ENCODE results near the gene MCM8.

The MCM8 gene

DNA sequence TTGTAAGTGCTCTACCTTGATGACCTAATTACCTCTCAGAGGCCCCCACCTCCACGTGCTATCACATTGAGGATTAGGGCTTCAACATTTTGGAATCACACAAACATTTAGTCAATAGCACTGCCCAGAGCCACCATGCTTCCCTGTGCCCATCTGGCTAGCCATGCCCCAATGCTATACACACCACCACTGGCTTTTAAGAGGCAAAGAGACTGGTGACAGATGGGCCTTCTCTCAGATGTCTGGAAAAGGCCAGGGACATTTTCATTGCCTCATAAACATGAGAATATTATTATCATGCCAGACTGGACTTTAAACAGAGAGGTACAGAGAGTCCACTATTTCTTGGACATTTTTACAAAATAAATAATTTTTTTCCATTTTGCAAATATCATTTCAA, 29.9 kb upstream of the MCM8 start:
- FAIRE-seq (no peak), DNase-seq (ENCODE audit: insufficient read length, low spot score) (no peak)
- TF ChIP-seq SPI1 (IDR thresholded peaks at IDR 0.05; ENCODE audit: low read depth, low read length), result no peak
- no peak for TF ChIP-seq POLR2AphosphoS5 (IDR thresholded peaks at IDR 0.05; ENCODE audit: low read depth, low read length)

DNA sequence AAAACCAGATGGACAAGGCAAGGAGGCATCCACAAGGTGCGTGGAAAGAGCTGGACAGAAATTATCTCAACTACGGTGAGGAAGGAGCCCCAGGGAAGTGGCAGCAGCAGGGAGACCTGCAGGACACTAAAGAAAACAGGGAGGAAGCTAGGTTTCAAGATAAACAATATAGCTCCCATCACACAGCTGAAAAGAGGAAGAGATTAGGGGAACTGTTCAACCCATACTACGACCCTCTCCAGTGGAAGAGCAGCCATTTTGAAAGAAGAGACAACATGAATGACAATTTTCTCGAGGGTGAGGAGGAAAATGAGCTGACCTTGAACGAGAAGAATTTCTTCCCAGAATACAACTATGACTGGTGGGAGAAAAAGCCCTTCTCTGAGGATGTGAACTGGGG, 27.0 kb upstream of the MCM8 start:
- TF ChIP-seq SPI1 (IDR thresholded peaks at IDR 0.05; ENCODE audit: low read depth, low read length) (0 out of 2 replicates have a peak, but pooled peaks have one; percentile 13), PAX5 (IDR thresholded peaks at IDR 0.05; ENCODE audit: insufficient read depth, low read length, severe bottlenecking) (no peak)
- FAIRE-seq (no peak), DNase-seq (ENCODE audit: insufficient read length, low spot score) (no peak)

GRCh38 chr20:5925551-5925950, 24.9 kb upstream of the MCM8 start:
- FAIRE-seq (no peak), DNase-seq (ENCODE audit: insufficient read length, low spot score) (no peak)
- TF ChIP-seq POLR2A (IDR thresholded peaks at IDR 0.05; ENCODE audit: low read depth, low read length) (no peak), POLR2AphosphoS5 (IDR thresholded peaks at IDR 0.05; ENCODE audit: low read depth, low read length) (no peak), PAX5 (IDR thresholded peaks at IDR 0.05; ENCODE audit: insufficient read depth, low read length, severe bottlenecking) (no peak), POU2F2 (IDR thresholded peaks at IDR 0.05; ENCODE audit: low read depth, low read length) (no peak), TAF1 (IDR thresholded peaks at IDR 0.05; ENCODE audit: low read depth, low read length) (no peak), SPI1 (IDR thresholded peaks at IDR 0.05; ENCODE audit: low read depth, low read length) (no peak)

DNA sequence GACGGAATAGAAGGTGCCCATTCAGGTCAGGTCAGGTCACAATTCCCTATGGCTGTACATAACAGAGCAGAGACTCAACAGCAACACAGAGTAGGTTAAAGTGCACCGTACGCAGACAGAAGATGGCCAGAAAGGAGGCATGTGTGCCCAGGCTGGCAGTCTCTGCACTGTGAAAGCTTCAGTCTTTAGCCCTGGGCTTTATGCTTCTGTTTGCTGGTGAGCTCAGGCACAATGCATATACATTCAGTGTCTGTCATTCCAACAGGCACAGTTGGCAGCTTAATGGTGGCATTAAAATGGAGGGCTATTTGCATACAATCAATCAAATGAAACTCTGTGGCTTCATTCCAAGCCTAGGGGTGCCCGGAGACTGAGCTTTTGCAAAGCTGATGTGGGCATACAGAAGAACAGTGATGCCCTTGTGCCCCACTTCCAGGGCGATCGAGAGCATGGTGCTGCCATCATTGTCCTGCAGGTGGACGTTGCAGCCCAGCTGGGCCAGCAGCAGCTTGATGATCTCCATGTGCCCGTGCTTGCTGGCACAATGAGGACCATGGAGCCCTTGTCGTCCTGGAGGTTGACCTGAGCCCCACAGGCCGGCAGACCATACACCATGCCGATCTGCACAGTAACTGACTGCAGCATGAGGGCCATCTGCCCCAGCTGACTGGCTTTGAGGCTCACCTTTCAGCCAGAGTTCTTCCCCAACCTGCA, 22.5 kb upstream of the MCM8 start:
- DNase-seq (ENCODE audit: insufficient read length, low spot score) (no peak), FAIRE-seq (no peak)
- TF ChIP-seq POLR2AphosphoS5 (IDR thresholded peaks at IDR 0.05; ENCODE audit: low read depth, low read length), result no peak
- TF ChIP-seq PAX5 (IDR thresholded peaks at IDR 0.05; ENCODE audit: insufficient read depth, low read length, severe bottlenecking), result no peak

DNA sequence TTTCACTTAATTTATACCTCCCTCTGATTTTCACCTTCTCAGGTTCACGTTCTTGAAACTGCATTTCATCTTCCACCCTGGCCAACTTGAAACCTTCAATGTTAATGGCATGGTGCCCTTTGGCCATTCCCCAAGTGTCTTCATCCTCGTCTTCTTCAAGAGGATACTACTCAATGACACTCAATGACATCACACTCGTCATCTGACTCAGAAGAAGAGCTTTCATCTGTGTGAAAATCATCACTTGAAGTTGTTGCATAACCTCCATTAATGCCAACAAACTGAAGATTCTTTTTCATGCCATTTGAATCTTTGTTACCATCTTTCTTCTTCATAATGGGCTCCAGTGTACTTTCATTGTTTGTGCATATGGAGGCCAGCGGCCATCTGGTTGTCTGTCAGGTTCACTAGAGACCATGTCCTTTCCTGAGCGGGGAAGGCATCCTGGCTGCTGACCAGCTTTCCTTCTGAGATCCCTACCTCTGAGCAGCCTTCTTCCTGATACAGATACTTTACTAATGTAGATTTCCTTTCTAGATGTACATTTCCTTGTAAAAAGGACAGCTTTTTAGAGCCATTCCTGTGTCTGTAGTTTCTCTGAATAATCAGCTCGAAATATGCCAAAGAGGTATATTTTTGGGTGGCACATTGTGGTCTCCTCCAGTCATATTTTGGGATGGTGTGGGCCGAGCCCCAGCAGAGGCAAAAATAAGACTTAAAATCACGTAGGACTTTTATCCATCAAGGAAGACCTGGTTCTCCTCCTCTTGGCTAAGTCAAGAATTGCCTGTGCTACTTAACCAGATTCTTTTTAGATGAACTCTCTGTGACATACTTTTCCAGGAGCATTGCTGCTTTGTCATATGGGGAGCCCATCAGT, 21.4 kb upstream of the MCM8 start:
- FAIRE-seq (no peak), DNase-seq (ENCODE audit: insufficient read length, low spot score) (no peak)
- TF ChIP-seq POLR2A (IDR thresholded peaks at IDR 0.05; ENCODE audit: low read depth, low read length) (no peak), PAX5 (IDR thresholded peaks at IDR 0.05; ENCODE audit: insufficient read depth, low read length, severe bottlenecking) (no peak), TAF1 (IDR thresholded peaks at IDR 0.05; ENCODE audit: low read depth, low read length) (no peak), POLR2AphosphoS5 (IDR thresholded peaks at IDR 0.05; ENCODE audit: low read depth, low read length) (no peak), SPI1 (IDR thresholded peaks at IDR 0.05; ENCODE audit: low read depth, low read length) (no peak), POU2F2 (IDR thresholded peaks at IDR 0.05; ENCODE audit: low read depth, low read length) (no peak)

- no peak for DNase-seq (ENCODE audit: insufficient read length, low spot score)
Measured at GRCh38 chr20:5931411-5931810, 19.0 kb upstream of the MCM8 start.

DNA sequence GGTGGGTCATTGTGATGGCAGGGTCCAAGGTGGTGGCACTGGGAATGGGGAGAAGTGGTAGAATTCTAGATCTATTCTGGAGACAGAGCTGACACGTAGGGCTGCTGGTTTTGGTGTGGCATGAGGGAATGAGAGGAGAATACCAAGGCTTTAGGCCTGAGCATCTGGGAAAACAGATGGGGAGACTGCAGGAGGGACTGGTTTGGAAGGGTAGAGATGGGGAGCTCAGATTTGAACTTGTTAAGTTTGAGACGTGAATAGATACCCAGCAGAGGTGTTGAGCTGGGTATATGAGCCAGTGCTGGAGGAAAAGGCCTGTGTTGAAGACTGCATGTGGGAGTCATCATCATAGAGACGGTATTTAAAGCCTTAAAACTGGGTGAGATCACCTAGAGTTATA, 17.7 kb upstream of the MCM8 start:
- no peak for FAIRE-seq
- no peak for DNase-seq (ENCODE audit: insufficient read length, low spot score)

More at GRCh38 chr20:5931411-5931810, 19.0 kb upstream of the MCM8 start:
- no peak for FAIRE-seq
- TF ChIP-seq PAX5 (IDR thresholded peaks at IDR 0.05; ENCODE audit: insufficient read depth, low read length, severe bottlenecking) (no peak), POLR2A (IDR thresholded peaks at IDR 0.05; ENCODE audit: low read depth, low read length) (no peak), TAF1 (IDR thresholded peaks at IDR 0.05; ENCODE audit: low read depth, low read length) (no peak), POLR2AphosphoS5 (IDR thresholded peaks at IDR 0.05; ENCODE audit: low read depth, low read length) (no peak), POU2F2 (IDR thresholded peaks at IDR 0.05; ENCODE audit: low read depth, low read length) (no peak), SPI1 (IDR thresholded peaks at IDR 0.05; ENCODE audit: low read depth, low read length) (no peak)

GRCh38 chr20:5933802-5934436, 16.5 kb upstream of the MCM8 start:
- TF ChIP-seq PAX5 (IDR thresholded peaks at IDR 0.05; ENCODE audit: insufficient read depth, low read length, severe bottlenecking) (no peak), POLR2AphosphoS5 (IDR thresholded peaks at IDR 0.05; ENCODE audit: low read depth, low read length) (no peak)
- DNase-seq (ENCODE audit: insufficient read length, low spot score), result peak; percentile 18

More for the DNA sequence above, 17.7 kb upstream of the MCM8 start:
- no peak for TF ChIP-seq POU2F2 (IDR thresholded peaks at IDR 0.05; ENCODE audit: low read depth, low read length)
- no peak for TF ChIP-seq PAX5 (IDR thresholded peaks at IDR 0.05; ENCODE audit: insufficient read depth, low read length, severe bottlenecking)
- no peak for TF ChIP-seq SPI1 (IDR thresholded peaks at IDR 0.05; ENCODE audit: low read depth, low read length)
- no peak for TF ChIP-seq TAF1 (IDR thresholded peaks at IDR 0.05; ENCODE audit: low read depth, low read length)
- no peak for TF ChIP-seq POLR2AphosphoS5 (IDR thresholded peaks at IDR 0.05; ENCODE audit: low read depth, low read length)
- TF ChIP-seq POLR2A (IDR thresholded peaks at IDR 0.05; ENCODE audit: low read depth, low read length), result no peak

DNA sequence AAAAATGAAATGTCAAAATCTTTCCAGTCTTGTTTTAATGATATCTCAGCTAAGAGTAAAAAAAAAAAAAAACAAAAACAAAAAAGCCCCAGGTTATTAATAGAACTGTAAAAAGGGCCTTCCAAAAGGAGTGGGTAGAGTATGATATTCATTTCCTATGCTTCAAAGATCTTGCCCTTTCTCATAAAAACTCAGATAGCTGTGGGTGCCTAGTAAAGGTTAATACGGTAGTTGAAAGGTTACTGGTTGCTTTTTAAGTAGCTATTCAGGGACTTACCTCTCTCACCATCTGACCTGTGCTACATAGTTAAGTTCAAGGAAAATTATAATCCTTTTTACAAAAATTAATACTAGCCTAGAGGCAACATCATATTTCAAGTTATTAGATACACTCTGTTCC, 15.1 kb upstream of the MCM8 start:
- DNase-seq (ENCODE audit: insufficient read length, low spot score) (no peak), FAIRE-seq (no peak)
- TF ChIP-seq POLR2A (IDR thresholded peaks at IDR 0.05; ENCODE audit: low read depth, low read length) (no peak), SPI1 (IDR thresholded peaks at IDR 0.05; ENCODE audit: low read depth, low read length) (no peak), POU2F2 (IDR thresholded peaks at IDR 0.05; ENCODE audit: low read depth, low read length) (no peak), PAX5 (IDR thresholded peaks at IDR 0.05; ENCODE audit: insufficient read depth, low read length, severe bottlenecking) (no peak), POLR2AphosphoS5 (IDR thresholded peaks at IDR 0.05; ENCODE audit: low read depth, low read length) (no peak), TAF1 (IDR thresholded peaks at IDR 0.05; ENCODE audit: low read depth, low read length) (no peak)

More at GRCh38 chr20:5933802-5934436, 16.5 kb upstream of the MCM8 start:
- peak; percentile 59 for FAIRE-seq

- FAIRE-seq (no peak), DNase-seq (ENCODE audit: insufficient read length, low spot score) (no peak)
- TF ChIP-seq PAX5 (IDR thresholded peaks at IDR 0.05; ENCODE audit: insufficient read depth, low read length, severe bottlenecking) (no peak), POLR2AphosphoS5 (IDR thresholded peaks at IDR 0.05; ENCODE audit: low read depth, low read length) (no peak), TAF1 (IDR thresholded peaks at IDR 0.05; ENCODE audit: low read depth, low read length) (no peak), POLR2A (IDR thresholded peaks at IDR 0.05; ENCODE audit: low read depth, low read length) (no peak; the same call in 1 of the 2 replicates), POU2F2 (IDR thresholded peaks at IDR 0.05; ENCODE audit: low read depth, low read length) (no peak), SPI1 (IDR thresholded peaks at IDR 0.05; ENCODE audit: low read depth, low read length) (no peak)
Measured at GRCh38 chr20:5936238-5936637, 14.2 kb upstream of the MCM8 start.
